RCC 7860 (cell line): Measurements from ENCODE around the gene TSHZ2.

Experiments used
- DNase-seq: peaks from one replicate; pipeline ENCODE4 v3.0.0-alpha.2; 2015; ENCODE audit warnings: low spot score
- FAIRE-seq: peaks from 2 replicates; lab custom pipeline; 2012; peaks lifted over from hg19 to GRCh38; lab: Jason Lieb, UNC

TSHZ2 gene

GRCh38 chr20:53227523-53227922, 255.4 kb downstream of the TSHZ2 start:
- no peak for DNase-seq
- FAIRE-seq = no peak

- FAIRE-seq = no peak
Measured at GRCh38 chr20:53231061-53231460, 258.9 kb downstream of the TSHZ2 start.

GRCh38 chr20:53237461-53237860, 265.3 kb downstream of the TSHZ2 start:
- no peak for FAIRE-seq
- DNase-seq = no peak

More at GRCh38 chr20:53231061-53231460, 258.9 kb downstream of the TSHZ2 start:
- no peak for DNase-seq

DNA sequence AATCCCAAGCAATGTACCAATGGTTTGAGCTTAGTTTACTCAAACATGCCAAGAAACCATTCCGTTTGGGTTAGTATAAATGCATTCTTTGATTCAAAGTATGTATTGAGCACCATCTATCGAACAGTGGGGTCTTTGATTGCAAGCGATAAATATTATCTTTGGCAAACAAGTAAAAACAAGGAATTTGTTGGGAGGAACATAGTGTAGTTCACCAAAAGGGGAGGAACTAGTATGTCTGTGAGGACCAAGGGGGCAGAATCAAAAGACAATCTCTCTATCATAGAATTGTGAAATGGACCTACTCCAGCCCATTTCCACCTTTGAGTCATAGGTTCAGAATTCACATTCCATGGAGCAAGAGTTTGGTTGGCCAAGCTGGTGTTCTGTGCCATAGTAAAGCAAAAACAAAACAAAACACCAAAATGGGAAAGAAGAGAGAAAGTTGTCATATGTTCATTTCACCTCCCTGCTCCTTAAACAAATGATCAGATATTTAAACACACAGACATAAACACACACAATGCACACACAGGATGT, 266.0 kb downstream of the TSHZ2 start:
- FAIRE-seq = no peak
- DNase-seq = no peak

DNA sequence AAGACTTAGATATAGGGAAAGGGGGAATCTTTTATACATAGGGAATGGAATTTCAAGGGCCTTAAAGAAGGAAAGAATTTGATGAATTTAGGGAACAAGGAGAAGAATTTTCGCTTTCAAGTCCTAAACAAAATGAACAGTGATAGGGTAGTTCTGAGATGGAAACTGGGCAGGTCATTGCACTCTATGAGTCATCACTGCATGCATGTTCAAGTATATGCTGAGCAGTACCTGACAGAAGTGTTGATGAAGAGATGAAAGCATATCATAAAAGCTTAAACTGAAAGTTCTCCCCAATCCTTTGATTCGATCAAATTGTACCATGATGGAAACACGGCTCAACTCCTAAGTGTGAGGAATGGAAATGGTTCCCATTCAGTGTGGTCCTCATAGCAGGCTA, 271.0 kb downstream of the TSHZ2 start:
- FAIRE-seq (no peak), DNase-seq (no peak)

GRCh38 chr20:53244711-53245110, 272.6 kb downstream of the TSHZ2 start:
- DNase-seq = no peak
- no peak for FAIRE-seq

GRCh38 chr20:53245574-53245973, 273.4 kb downstream of the TSHZ2 start:
- FAIRE-seq = no peak
- no peak for DNase-seq

GRCh38 chr20:53247468-53248103, 275.4 kb downstream of the TSHZ2 start:
- no peak for FAIRE-seq
- no peak for DNase-seq

DNA sequence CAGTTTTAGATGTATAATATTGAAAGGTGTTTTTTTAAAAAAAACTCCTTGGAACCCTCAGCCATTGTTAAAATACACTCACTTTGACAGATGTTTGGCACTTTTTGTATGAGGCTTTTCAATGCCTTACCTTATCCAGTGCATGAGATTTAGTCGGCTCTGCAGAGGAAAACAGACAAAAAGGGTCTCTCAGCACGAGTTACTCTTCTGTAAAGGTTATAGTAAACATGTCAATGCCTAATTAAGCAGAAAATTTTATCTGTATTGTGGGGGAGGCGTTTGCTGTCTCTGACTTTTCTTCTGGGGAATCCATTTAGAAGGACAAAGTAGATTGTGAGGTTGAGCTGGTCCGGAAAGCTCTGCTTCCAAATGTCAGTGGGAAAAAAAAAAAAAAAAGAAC, 278.3 kb downstream of the TSHZ2 start:
- no peak for FAIRE-seq
- DNase-seq = no peak

GRCh38 chr20:53252002-53252401, 279.8 kb downstream of the TSHZ2 start:
- DNase-seq (no peak), FAIRE-seq (no peak)

GRCh38 chr20:53253668-53254067, 281.5 kb downstream of the TSHZ2 start:
- DNase-seq = no peak
- FAIRE-seq = no peak

GRCh38 chr20:53255102-53255710, 283.0 kb downstream of the TSHZ2 start:
- no peak for FAIRE-seq
- no peak for DNase-seq

DNA sequence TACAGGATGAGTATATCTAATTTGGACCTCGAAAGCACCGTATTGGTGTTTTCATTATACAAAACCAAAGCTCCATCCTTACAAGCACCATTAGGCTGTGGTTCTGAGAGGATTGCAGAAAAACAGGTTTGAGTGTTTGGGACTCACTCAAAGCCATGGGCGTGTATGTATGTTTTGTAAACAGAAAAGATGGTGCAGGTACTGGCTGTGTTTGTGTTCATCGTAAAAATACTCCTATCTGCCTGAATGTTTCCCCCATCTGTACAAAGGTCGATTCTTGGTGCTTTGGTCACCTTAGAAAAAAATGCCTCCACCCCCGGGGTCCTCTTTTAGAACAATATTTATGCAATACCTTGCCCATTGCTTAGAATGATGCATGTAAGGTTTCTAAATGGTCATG, 286.6 kb downstream of the TSHZ2 start:
- DNase-seq (no peak), FAIRE-seq (no peak)

- DNase-seq = no peak
- no peak for FAIRE-seq
Measured at GRCh38 chr20:53260168-53260567, 288.0 kb downstream of the TSHZ2 start.

GRCh38 chr20:53260591-53260990, 288.4 kb downstream of the TSHZ2 start:
- DNase-seq (no peak), FAIRE-seq (no peak)

- no peak for DNase-seq
- FAIRE-seq = no peak
Measured at GRCh38 chr20:53262365-53262764, 290.2 kb downstream of the TSHZ2 start.

- DNase-seq (no peak), FAIRE-seq (no peak)
Measured at GRCh38 chr20:53263554-53264438, 291.6 kb downstream of the TSHZ2 start.

DNA sequence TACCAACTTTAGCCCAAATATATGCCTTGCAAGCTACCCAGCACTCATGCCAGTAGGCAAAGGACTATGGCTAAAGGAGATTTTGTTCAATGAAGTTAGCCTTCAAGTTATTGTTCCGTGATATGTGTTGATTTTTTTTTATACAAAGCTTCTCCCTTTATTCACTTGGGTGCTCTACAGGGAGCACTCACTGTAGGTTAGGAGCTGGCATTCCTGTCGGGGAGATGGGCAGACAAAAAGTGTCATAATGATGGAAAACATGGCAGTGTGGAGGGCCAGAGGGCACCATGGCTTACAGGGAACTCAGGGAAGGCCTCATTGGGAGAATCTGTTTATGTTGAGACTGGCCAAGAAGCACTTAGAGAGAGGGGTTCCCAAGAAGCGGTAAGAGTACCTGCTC, 292.4 kb downstream of the TSHZ2 start:
- DNase-seq (no peak), FAIRE-seq (no peak)

GRCh38 chr20:53265304-53265875, 293.2 kb downstream of the TSHZ2 start:
- FAIRE-seq = no peak
- no peak for DNase-seq

- FAIRE-seq = no peak
- DNase-seq = no peak
Measured at GRCh38 chr20:53269380-53269779, 297.2 kb downstream of the TSHZ2 start.

GRCh38 chr20:53270792-53271375, 298.7 kb downstream of the TSHZ2 start:
- DNase-seq = no peak
- FAIRE-seq = no peak
